Lower lobe of right lung (tissue), 2 donors: ENCODE measurements around the gene KRT7. TPM values are rescaled to one million over a fixed set of nuclear protein-coding genes. Genes with fewer than 3 reads are reported as not detected.

ENCODE experiments used
- ATAC-seq, 2 donors: fragments of 200-7000 bp; cut with Tn5 transposase; one replicate each; pipeline ENCODE4 v1.9.1; 2020 to 2022; ENCODE audit warnings: mild to moderate bottlenecking in 2 of 2, moderate library complexity in 2 of 2
- DNase-seq: peaks from one replicate; pipeline ENCODE4 v3.0.0-alpha.2; 2020
- H3K27ac ChIP-seq: fragments of 200-600 bp; one replicate; pipeline ENCODE4 v1.8.0; 2022
- H3K27me3 ChIP-seq: fragments of 200-600 bp; one replicate; pipeline ENCODE4 v1.8.0; 2022; ENCODE audit warnings: low read depth
- H3K36me3 ChIP-seq: fragments of 200-600 bp; one replicate; pipeline ENCODE4 v1.8.0; 2022; ENCODE audit warnings: mild to moderate bottlenecking
- H3K4me1 ChIP-seq: fragments of 200-600 bp; one replicate; pipeline ENCODE4 v1.8.0; 2022
- H3K4me3 ChIP-seq: fragments of 200-600 bp; one replicate; pipeline ENCODE4 v1.8.0; 2022; ENCODE audit warnings: mild to moderate bottlenecking
- H3K9me3 ChIP-seq: fragments of 200-600 bp; one replicate; pipeline ENCODE4 v1.8.0; 2022
- CTCF ChIP-seq: fragments of 200-600 bp; IDR thresholded peaks from one replicate; pipeline ENCODE4 v1.8.0; 2022; ENCODE audit warnings: antibody characterized with exemption, mild to moderate bottlenecking
- intact Hi-C: fragments of 100-400 bp; cut with DNase I; formaldehyde crosslinking; loops from one replicate; pipeline ENCODE4 v1.11.0; 2022
- long read RNA-seq: library from polyadenylated mRNA; unstranded; transcript quantifications from one replicate; pipeline ENCODE4 v2.0.0, GENCODE V29; 2021
- total RNA-seq: library from RNA; stranded (reverse); fragmentation: NEBNext Ultra II Directional; extraction: Animal tissue kit (Norgen Biotek cat#: 25700); gene quantifications from one replicate; pipeline ENCODE4 v1.2.1, GENCODE V29; 2021
- donor health status: DM: no; HTN: yes; CAD: no; lungs with severe emphysema.

KRT7 gene
- 257 TPM for total RNA-seq
- long read RNA-seq, transcript KRT7-201 (9 exons, 1,754 nt), result major isoform, 169 of 217 reads
- long read RNA-seq, partial matches to known transcripts, result 22 of 217 reads
- long read RNA-seq, other reads (novel, unspliced or antisense), result 26 of 217 reads

GRCh38 chr12:52232674-52233461, at the start of gene KRT7:
KRT7 (plus strand) TSS chr12:52233243; CDS start chr12:52233297, 54 bp downstream.
- Histone ChIP-seq H3K36me3 (no peaks in the 10 kb centered on the region), H3K27me3 (peaks cover 20% of the 10 kb centered on the region), H3K27ac (peak within 1 kb of the TSS; percentile 85), H3K4me1 (peaks cover 19% of the 10 kb centered on the region), H3K4me3 (peak within 1 kb of the TSS; percentile 51), H3K9me3 (no peaks in the 10 kb centered on the region)
- peak; percentile 78 to 81 for ATAC-seq
- no peak for TF ChIP-seq CTCF
- intact Hi-C loops, result no loop called here
- peak; percentile 88 for DNase-seq

GRCh38 chr12:52183544-52183910, 49.5 kb upstream of the KRT7 start:
- no peak for DNase-seq

GRCh38 chr12:52183971-52184370, 49.1 kb upstream of the KRT7 start:
- Histone ChIP-seq H3K27me3 (no peaks in the 10 kb centered on the region), H3K27ac (no peak overlapping the region), H3K4me3 (no peak overlapping the region), H3K9me3 (no peaks in the 10 kb centered on the region), H3K36me3 (no peaks in the 10 kb centered on the region), H3K4me1 (peaks cover 14% of the 10 kb centered on the region)
- DNase-seq (no peak), ATAC-seq (no peak)
- intact Hi-C loops, result no loop called here
- no peak for TF ChIP-seq CTCF

More at GRCh38 chr12:52183544-52183910, 49.5 kb upstream of the KRT7 start:
- no peaks in the 10 kb centered on the region for H3K9me3 ChIP-seq
- TF ChIP-seq CTCF, result no peak
- H3K27me3 ChIP-seq, result no peaks in the 10 kb centered on the region
- intact Hi-C loops, result no loop called here
- H3K36me3 ChIP-seq, result no peaks in the 10 kb centered on the region
- peaks cover 11% of the 10 kb centered on the region for H3K4me1 ChIP-seq
- H3K4me3 ChIP-seq, result no peak overlapping the region
- no peak overlapping the region for H3K27ac ChIP-seq
- ATAC-seq, result no peak

- Histone ChIP-seq H3K4me3 (no peak overlapping the region), H3K27me3 (no peaks in the 10 kb centered on the region), H3K27ac (no peak overlapping the region), H3K4me1 (peaks cover 21% of the 10 kb centered on the region), H3K36me3 (no peaks in the 10 kb centered on the region), H3K9me3 (no peaks in the 10 kb centered on the region)
- no peak for DNase-seq
- intact Hi-C loops, result no loop called here
- no peak for ATAC-seq
- TF ChIP-seq CTCF, result no peak
Observed at GRCh38 chr12:52184813-52185212, 48.2 kb upstream of the KRT7 start.

GRCh38 chr12:52185400-52185967, 47.6 kb upstream of the KRT7 start:
- no peak overlapping the region for H3K4me3 ChIP-seq
- H3K27ac ChIP-seq, result no peak overlapping the region
- TF ChIP-seq CTCF, result no peak
- no peaks in the 10 kb centered on the region for H3K9me3 ChIP-seq
- H3K36me3 ChIP-seq, result no peaks in the 10 kb centered on the region
- H3K27me3 ChIP-seq, result no peaks in the 10 kb centered on the region
- H3K4me1 ChIP-seq, result peaks cover 23% of the 10 kb centered on the region
- DNase-seq (no peak), ATAC-seq (no peak)
- intact Hi-C loops, result no loop called here
